Ovary (tissue), 9 donors: ENCODE data around the gene DIAPH3. TPM values are rescaled to one million over a fixed set of nuclear protein-coding genes. Genes with fewer than 3 reads are reported as not detected.

Experiments
- DNase-seq, 5 donors: peaks; one replicate each; pipeline ENCODE4 v3.0.0-alpha.2; 2019 to 2020
- H3K27ac ChIP-seq, 2 donors: fragments of 200-600 bp; one replicate each; pipeline versions ENCODE4 v1.5.1 to v1.8.0; 2019 to 2022
- H3K27me3 ChIP-seq: fragments of 200-600 bp; one replicate; pipeline ENCODE4 v1.8.0; 2022
- H3K36me3 ChIP-seq: fragments of 200-600 bp; sonication (generic); one replicate; pipeline ENCODE4 v1.5.1; 2019
- H3K4me1 ChIP-seq: one replicate; pipeline ENCODE4 v1.8.1; 2013; ENCODE audit warnings: mild to moderate bottlenecking, moderate library complexity; ENCODE audit not compliant: insufficient read depth
- H3K4me3 ChIP-seq: fragments of 200-600 bp; sonication (generic); one replicate; pipeline ENCODE4 v1.5.1; 2017
- H3K9me3 ChIP-seq, 2 donors: fragments of 200-600 bp in 1 of 2; sonication (generic) in 1 of 2; one replicate each; pipeline versions ENCODE4 v1.5.1 to v1.8.1; 2013 to 2019; ENCODE audit warnings: mild to moderate bottlenecking in 1 of 2, moderate library complexity in 1 of 2
- EP300 ChIP-seq: sonication (generic); formaldehyde crosslinking; IDR thresholded peaks from one replicate; pipeline ENCODE4 v1.6.1; 2017; ENCODE audit warnings: antibody characterized with exemption
- POLR2A ChIP-seq: fragments of 450-650 bp; IDR thresholded peaks from one replicate; pipeline ENCODE4 v1.6.1; 2017; ENCODE audit warnings: antibody characterized with exemption, mild to moderate bottlenecking, moderate library complexity
- WGBS, 3 donors: extraction: QIAGEN DNeasy Blood & Tissue Kit in 1 of 3; methylation state at CpG; one replicate each; pipeline versions ENCODE4 v1.1.5 to v1.1.7; 2013 to 2017; 5-methylcytosine and 5-hydroxymethylcytosine counted together
- intact Hi-C, 4 donors: fragments of 100-400 bp; cut with DNase I; formaldehyde crosslinking; loops; one replicate each; pipeline versions ENCODE4 v1.11.0 to v1.15.1; 2022 to 2023
- polyA plus RNA-seq, 2 donors: library from polyadenylated mRNA; stranded (reverse); fragments of 200-250 nt in 1 of 2; fragments of 350-450 nt in 1 of 2; fragmentation: Illumina TruSeq in 1 of 2; extraction: RNeasy Lipid Tissue Mini Kit (QIAGEN cat#74804) in 1 of 2; gene quantifications; one replicate each; pipeline ENCODE4 v1.2.3, GENCODE V29; 2013 to 2014
- total RNA-seq, 7 donors: library from RNA; depleted of rRNA in 2 of 7; stranded (reverse); fragments of >200 nt in 2 of 7; fragmentation: NEBNext Ultra II Directional in 3 of 7; extraction: Animal tissue kit (Norgen Biotek cat#: 25700) in 3 of 7; gene quantifications; one replicate each; pipeline versions ENCODE4 v1.1.0 to v1.2.4, GENCODE V29; 2016 to 2023
- TF ChIP-seq, protein P1 (sequence below), 3 donors: fragments of 450-650 bp in 2 of 3; fragments of 200-600 bp in 1 of 3; IDR thresholded peaks; one replicate each; pipeline versions ENCODE4 v1.5.1 to v1.8.0; 2016 to 2022; ENCODE audit warnings: antibody characterized with exemption in 3 of 3, mild to moderate bottlenecking in 1 of 3
- donor health status: DM: no; HTN: no; CAD: no; lungs with moderate emphysema.
- donor health status: DM: no; HTN: no; CAD: no.
- donor health status: Bipolar disorder and iron deficiency.
- donor health status: DM: yes; HTN: yes; CAD: no.
- donor health status: DM: no; HTN: no; CAD: no.
- donor health status: DM: yes; HTN: yes; CAD: no.

The DIAPH3 gene
- total and polyA plus RNA-seq, 9 donors, result 0.13 to 2.6 (median 0.40) TPM; not detected in 1

DNA sequence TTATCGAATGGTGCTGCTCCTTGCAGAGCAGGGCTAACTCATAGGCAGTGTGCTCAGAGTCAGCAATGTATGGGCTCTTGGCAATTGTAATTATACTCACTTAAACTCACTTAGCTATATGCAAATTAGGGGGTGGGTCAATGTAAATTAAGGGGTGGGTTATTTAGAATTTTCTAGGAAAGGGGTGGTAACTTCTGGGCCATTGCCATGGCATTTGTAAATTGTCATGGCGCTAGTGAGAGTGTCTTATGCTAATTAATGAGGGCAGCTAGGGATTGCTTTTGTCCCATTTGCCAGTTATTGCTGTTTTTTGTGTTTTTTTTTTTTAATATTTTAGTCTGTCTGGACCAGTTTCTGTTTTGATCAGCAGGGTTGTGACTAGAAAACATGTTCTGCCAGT lies 68.4 kb downstream of the DIAPH3 start:
- Histone ChIP-seq H3K4me3 (no peak overlapping the region), H3K4me1 (no peaks in the 10 kb centered on the region), H3K27ac (no peak overlapping the region), H3K27me3 (no peaks in the 10 kb centered on the region), H3K9me3 (no peaks in the 10 kb centered on the region), H3K36me3 (no peaks in the 10 kb centered on the region)
- intact Hi-C loops, result no loop called here
- DNase-seq, result no peak
- TF ChIP-seq, protein P1, sequence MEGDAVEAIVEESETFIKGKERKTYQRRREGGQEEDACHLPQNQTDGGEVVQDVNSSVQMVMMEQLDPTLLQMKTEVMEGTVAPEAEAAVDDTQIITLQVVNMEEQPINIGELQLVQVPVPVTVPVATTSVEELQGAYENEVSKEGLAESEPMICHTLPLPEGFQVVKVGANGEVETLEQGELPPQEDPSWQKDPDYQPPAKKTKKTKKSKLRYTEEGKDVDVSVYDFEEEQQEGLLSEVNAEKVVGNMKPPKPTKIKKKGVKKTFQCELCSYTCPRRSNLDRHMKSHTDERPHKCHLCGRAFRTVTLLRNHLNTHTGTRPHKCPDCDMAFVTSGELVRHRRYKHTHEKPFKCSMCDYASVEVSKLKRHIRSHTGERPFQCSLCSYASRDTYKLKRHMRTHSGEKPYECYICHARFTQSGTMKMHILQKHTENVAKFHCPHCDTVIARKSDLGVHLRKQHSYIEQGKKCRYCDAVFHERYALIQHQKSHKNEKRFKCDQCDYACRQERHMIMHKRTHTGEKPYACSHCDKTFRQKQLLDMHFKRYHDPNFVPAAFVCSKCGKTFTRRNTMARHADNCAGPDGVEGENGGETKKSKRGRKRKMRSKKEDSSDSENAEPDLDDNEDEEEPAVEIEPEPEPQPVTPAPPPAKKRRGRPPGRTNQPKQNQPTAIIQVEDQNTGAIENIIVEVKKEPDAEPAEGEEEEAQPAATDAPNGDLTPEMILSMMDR (IDR thresholded peaks at IDR 0.05), result no peak
- no peak for TF ChIP-seq EP300
- TF ChIP-seq POLR2A, result no peak
- WGBS, 3 donors, result 94 to 100% (median 96%) methylated on average over 2 of the region's 2 CpGs

DNA sequence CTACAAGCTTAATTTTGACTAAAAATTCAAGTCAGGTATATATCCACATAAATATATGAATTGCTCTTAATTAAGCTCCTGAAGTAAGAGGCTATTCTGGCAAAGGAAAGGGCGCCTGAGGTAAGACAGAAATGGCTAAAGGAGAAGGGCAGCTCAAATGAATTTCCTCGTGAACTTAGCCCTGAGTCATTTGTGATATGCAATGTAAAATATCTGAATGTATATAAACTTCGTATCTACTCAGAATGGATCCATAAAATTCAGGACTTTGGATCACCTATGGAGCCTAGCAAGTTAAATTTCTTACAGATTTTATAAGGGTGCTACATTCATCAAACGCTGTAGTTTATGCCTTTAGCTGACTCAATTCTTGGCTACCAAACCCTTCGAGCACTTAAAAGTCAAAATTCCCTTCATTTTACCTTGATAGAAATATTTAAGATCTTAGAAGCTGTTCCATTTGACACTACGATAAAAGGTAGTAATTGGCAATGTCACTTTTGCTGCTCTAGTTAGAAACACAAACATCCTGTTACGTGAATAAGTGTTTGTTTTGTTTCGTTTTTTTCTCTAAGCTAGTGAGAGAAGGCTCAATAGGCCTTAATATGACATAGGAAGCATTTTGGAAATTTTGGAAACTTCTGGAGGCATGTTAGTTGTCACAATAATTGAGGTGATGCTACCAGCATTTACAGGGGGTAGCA lies 69.2 kb downstream of the DIAPH3 start:
- Histone ChIP-seq H3K27me3 (no peaks in the 10 kb centered on the region), H3K27ac (no peak overlapping the region), H3K36me3 (no peaks in the 10 kb centered on the region), H3K9me3 (no peaks in the 10 kb centered on the region), H3K4me1 (no peaks in the 10 kb centered on the region), H3K4me3 (no peak overlapping the region)
- intact Hi-C loops, result no loop called here
- no peak for TF ChIP-seq POLR2A
- TF ChIP-seq, protein P1 (IDR thresholded peaks at IDR 0.05), result no peak
- TF ChIP-seq EP300, result no peak
- 69 to 96% (median 93%) methylated on average over 8 of the region's 8 CpGs for WGBS, 3 donors
- DNase-seq, result no peak

DNA sequence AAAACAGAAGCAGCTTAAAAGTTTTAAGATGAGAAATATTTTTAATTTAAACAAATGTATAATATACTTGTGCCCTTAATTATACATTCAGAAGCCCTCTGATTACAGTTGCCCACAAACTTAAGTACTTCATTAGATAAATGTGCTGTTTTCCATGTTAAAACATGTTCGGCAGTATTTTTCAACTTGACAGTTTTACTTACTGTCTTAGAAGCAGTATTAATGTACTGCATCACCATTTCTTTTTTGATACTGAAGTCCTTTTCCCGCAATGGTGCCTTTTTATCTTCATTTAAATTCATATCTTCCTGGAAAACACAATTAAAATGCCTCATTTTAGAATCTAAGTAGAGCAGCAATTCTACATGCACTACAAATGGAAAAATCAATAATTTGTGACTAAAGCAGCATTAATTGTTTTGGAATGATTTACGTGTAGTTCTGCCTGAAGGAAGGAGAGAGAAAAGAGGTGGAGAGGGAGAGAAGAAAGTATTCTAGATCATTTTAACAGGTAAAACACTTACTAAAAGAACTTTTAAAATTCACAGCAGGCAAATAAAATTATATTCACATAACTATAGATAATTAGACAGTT lies 70.2 kb downstream of the DIAPH3 start:
- H3K4me3 ChIP-seq, result no peak overlapping the region
- 92 to 94% (median 92%) methylated on average over 3 of the region's 3 CpGs for WGBS, 3 donors
- TF ChIP-seq POLR2A (no peak), EP300 (no peak)
- TF ChIP-seq, protein P1 (IDR thresholded peaks at IDR 0.05), result no peak
- H3K4me1 ChIP-seq, result no peaks in the 10 kb centered on the region
- no peak for DNase-seq
- H3K36me3 ChIP-seq, result no peaks in the 10 kb centered on the region
- intact Hi-C loops, result no loop called here
- H3K9me3 ChIP-seq, result no peaks in the 10 kb centered on the region
- no peaks in the 10 kb centered on the region for H3K27me3 ChIP-seq
- no peak overlapping the region for H3K27ac ChIP-seq

DNA sequence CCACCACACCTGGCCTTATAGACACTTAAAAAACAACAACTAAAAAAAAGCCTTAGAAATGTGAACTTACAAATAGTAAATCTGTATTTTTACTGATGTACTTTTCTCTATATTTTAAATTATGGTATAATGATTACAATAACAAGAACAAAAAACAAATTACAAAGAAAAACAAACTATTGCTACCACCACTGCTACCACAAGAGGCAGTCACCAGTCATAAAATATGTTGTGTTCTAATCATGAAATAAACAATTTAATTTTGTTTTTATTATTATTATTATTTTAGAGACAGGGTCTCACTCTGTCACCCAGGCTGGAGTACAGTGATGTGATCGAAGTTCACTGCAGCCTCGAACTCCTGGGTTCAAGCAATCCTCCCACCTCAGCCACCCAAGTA lies 72.2 kb downstream of the DIAPH3 start:
- DNase-seq, result no peak
- Histone ChIP-seq H3K27ac (no peak overlapping the region), H3K4me3 (no peak overlapping the region), H3K4me1 (no peaks in the 10 kb centered on the region), H3K9me3 (no peaks in the 10 kb centered on the region), H3K27me3 (no peaks in the 10 kb centered on the region), H3K36me3 (no peaks in the 10 kb centered on the region)
- TF ChIP-seq, protein P1 (IDR thresholded peaks at IDR 0.05), result no peak
- TF ChIP-seq POLR2A (no peak), EP300 (no peak)
- 95 to 98% (median 96%) methylated on average over 2 of the region's 2 CpGs for WGBS, 3 donors
- intact Hi-C loops, result no loop called here
